ENCODE measurements around the gene PRRT4. TPM values are rescaled to one million over a fixed set of nuclear protein-coding genes. Genes with fewer than 3 reads are reported as not detected.
A peak's percentile ranks its signal among the peaks of the same experiment; 100 is the strongest.

Gene PRRT4
- total RNA-seq (1 to 10 TPM in 1 of 2 donors, under 1 TPM in 1; 0.16 to 1.1 TPM), polyA plus RNA-seq (ENCODE audit: insufficient read depth, low read depth, low replicate concordance) (1.1 TPM)
- long read RNA-seq, donor 1, result 0 reads
- long read RNA-seq, donor 2, result 0 reads

- TF ChIP-seq CTCF (IDR thresholded peaks at IDR 0.05) (no peak), POLR2A (IDR thresholded peaks at IDR 0.05) (no peak)
- Histone ChIP-seq H3K4me1 (peaks cover 12% of the 10 kb centered on the region), H3K27ac (no peak within 1 kb of the TSS), H3K9me3 (no peaks in the 10 kb centered on the region), H3K27me3 (no peaks in the 10 kb centered on the region), H3K4me3 (peak within 1 kb of the TSS; percentile 36 to 57), H3K36me3 (ENCODE audit: low read depth, missing control alignments) (no peaks in the 10 kb centered on the region)
- peak; percentile 36 for DNase-seq
- 1 to 7% methylated on average over 13 to 85 of the region's 88 CpGs for WGBS, 2 donors
- intact Hi-C loops (cut with DNase I; ENCODE audit: low total_unique reads), result no loop called here
Observed at GRCh38 chr7:128361411-128362379, at the start of gene PRRT4. Gene PRRT4, minus strand, starts transcription at chr7:128361690.

- no peak for TF ChIP-seq POLR2A (IDR thresholded peaks at IDR 0.05)
- TF ChIP-seq CTCF (IDR thresholded peaks at IDR 0.05), result no peak
- Histone ChIP-seq H3K9me3 (no peaks in the 10 kb centered on the region), H3K27ac (peak overlapping the region; percentile 83 to 89), H3K36me3 (ENCODE audit: low read depth, missing control alignments) (no peaks in the 10 kb centered on the region), H3K27me3 (no peaks in the 10 kb centered on the region), H3K4me1 (peaks cover 19% of the 10 kb centered on the region), H3K4me3 (peak overlapping the region; percentile 66 to 76)
- DNase-seq, result no peak
- intact Hi-C loops (cut with DNase I; ENCODE audit: low total_unique reads), result no loop called here
- 1 to 2% methylated on average over 3 to 6 of the region's 6 CpGs for WGBS, 2 donors
Observed at GRCh38 chr7:128410451-128410753, 48.9 kb upstream of the PRRT4 start.

- intact Hi-C loops (cut with DNase I; ENCODE audit: low total_unique reads), result no loop called here
- peak within 1 kb of the TSS; percentile 66 to 76 for H3K4me3 ChIP-seq
- H3K9me3 ChIP-seq, result no peaks in the 10 kb centered on the region
- 0 to 1% methylated on average over 17 to 49 of the region's 87 CpGs for WGBS, 2 donors
- no peak for TF ChIP-seq CTCF (IDR thresholded peaks at IDR 0.05)
- no peak for TF ChIP-seq POLR2A (IDR thresholded peaks at IDR 0.05)
- H3K27ac ChIP-seq, result peak within 1 kb of the TSS; percentile 83 to 89
- H3K4me1 ChIP-seq, result peaks cover 24% of the 10 kb centered on the region
- H3K27me3 ChIP-seq, result no peaks in the 10 kb centered on the region
- H3K36me3 ChIP-seq (ENCODE audit: low read depth, missing control alignments), result no peaks in the 10 kb centered on the region
- DNase-seq, result peak; percentile 91
Observed at GRCh38 chr7:128409596-128410450, 48.3 kb upstream of the PRRT4 start, which contains the start of gene IMPDH1. Gene IMPDH1, minus strand, starts transcription at chr7:128409982. Its CDS starts 81 bp downstream, at chr7:128409901.

- peaks cover 26% of the 10 kb centered on the region for H3K4me1 ChIP-seq
- peak overlapping the region; percentile 83 to 89 for H3K27ac ChIP-seq
- no peaks in the 10 kb centered on the region for H3K27me3 ChIP-seq
- WGBS, 2 donors, result 22 to 25% methylated on average over 22 to 25 of the region's 25 CpGs
- TF ChIP-seq CTCF (IDR thresholded peaks at IDR 0.05) (no peak), POLR2A (IDR thresholded peaks at IDR 0.05) (no peak)
- no peak for DNase-seq
- H3K9me3 ChIP-seq, result no peaks in the 10 kb centered on the region
- intact Hi-C loops (cut with DNase I; ENCODE audit: low total_unique reads), result no loop called here
- H3K4me3 ChIP-seq, result peak overlapping the region; percentile 66 to 76
- H3K36me3 ChIP-seq (ENCODE audit: low read depth, missing control alignments), result no peaks in the 10 kb centered on the region
Observed at GRCh38 chr7:128408709-128409595, 47.5 kb upstream of the PRRT4 start.

Measured in testis (tissue), 5 donors.